Type B pancreatic cell (in vitro differentiated cells): ENCODE data around the gene ZRANB3. TPM values are rescaled to one million over a fixed set of nuclear protein-coding genes. Genes with fewer than 3 reads are reported as not detected.

Experiments
- DNase-seq: peaks from one replicate; pipeline ENCODE4 v3.0.0; 2021; ENCODE audit warnings: mixed read lengths; ENCODE audit not compliant: unreplicated experiment; ENCODE audit errors: extremely low spot score
- H3K27ac Mint-ChIP-seq: 2 replicates; pipeline ENCODE4 v1.8.0; 2021; ENCODE audit warnings: mild to moderate bottlenecking, mixed read lengths
- H3K27me3 Mint-ChIP-seq: 2 replicates; pipeline ENCODE4 v1.8.0; 2021; ENCODE audit warnings: mixed read lengths
- H3K36me3 Mint-ChIP-seq: 2 replicates; pipeline ENCODE4 v1.8.0; 2021; ENCODE audit warnings: mixed read lengths
- H3K4me1 Mint-ChIP-seq: one replicate; pipeline ENCODE4 v1.8.0; 2021; ENCODE audit warnings: mixed read lengths; ENCODE audit not compliant: unreplicated experiment
- H3K4me3 Mint-ChIP-seq: 2 replicates; pipeline ENCODE4 v1.8.0; 2021; ENCODE audit warnings: mild to moderate bottlenecking, mixed read lengths
- H3K9me3 Mint-ChIP-seq: 2 replicates; pipeline ENCODE4 v1.8.0; 2021; ENCODE audit warnings: mixed read lengths
- CTCF ChIP-seq: fragments of 200-600 bp; sonication (generic); conservative IDR thresholded peaks from 2 replicates; pipeline ENCODE4 v1.5.0; 2021; ENCODE audit warnings: antibody characterized with exemption, mild to moderate bottlenecking
- total RNA-seq: library from RNA; stranded (reverse); gene quantifications from 2 replicates; pipeline ENCODE4 v1.2.1, GENCODE V29; 2021; ENCODE audit warnings: low replicate concordance

Gene ZRANB3
- total RNA-seq, 1 donor from 2014 or later, result 15.8 TPM

GRCh38 chr2:135279209-135279608 is 251.8 kb downstream of the ZRANB3 start:
- no peak for DNase-seq
- Mint-ChIP-seq H3K27ac (no peak overlapping the region), H3K4me1 (peaks cover 4% of the 10 kb centered on the region), H3K4me3 (no peak overlapping the region), H3K9me3 (no peaks in the 10 kb centered on the region), H3K36me3 (no peaks in the 10 kb centered on the region), H3K27me3 (no peaks in the 10 kb centered on the region)
- no peak for TF ChIP-seq CTCF

- Mint-ChIP-seq H3K4me3 (no peak overlapping the region), H3K36me3 (peaks cover 4% of the 10 kb centered on the region), H3K27me3 (no peaks in the 10 kb centered on the region), H3K9me3 (no peaks in the 10 kb centered on the region), H3K27ac (no peak overlapping the region), H3K4me1 (peaks cover 3% of the 10 kb centered on the region)
- DNase-seq, result no peak
- no peak for TF ChIP-seq CTCF
Observed at GRCh38 chr2:135276525-135276924, 254.5 kb downstream of the ZRANB3 start.

- no peaks in the 10 kb centered on the region for H3K4me1 Mint-ChIP-seq
- DNase-seq, result no peak
- no peak for TF ChIP-seq CTCF
- peaks cover 8% of the 10 kb centered on the region for H3K36me3 Mint-ChIP-seq
- no peak overlapping the region for H3K27ac Mint-ChIP-seq
- H3K4me3 Mint-ChIP-seq, result no peak overlapping the region
- no peaks in the 10 kb centered on the region for H3K9me3 Mint-ChIP-seq
- no peaks in the 10 kb centered on the region for H3K27me3 Mint-ChIP-seq
Observed at GRCh38 chr2:135271006-135271405, 260.0 kb downstream of the ZRANB3 start.

GRCh38 chr2:135265960-135266490 is 265.0 kb downstream of the ZRANB3 start:
- DNase-seq, result no peak
- Mint-ChIP-seq H3K9me3 (no peaks in the 10 kb centered on the region), H3K4me3 (no peak overlapping the region), H3K27ac (no peak overlapping the region), H3K4me1 (no peaks in the 10 kb centered on the region), H3K36me3 (peaks cover 4% of the 10 kb centered on the region), H3K27me3 (no peaks in the 10 kb centered on the region)
- TF ChIP-seq CTCF, result no peak

GRCh38 chr2:135259123-135259522 is 271.9 kb downstream of the ZRANB3 start:
- DNase-seq, result no peak
- Mint-ChIP-seq H3K27ac (no peak overlapping the region), H3K4me3 (no peak overlapping the region), H3K9me3 (peaks cover 3% of the 10 kb centered on the region), H3K36me3 (no peaks in the 10 kb centered on the region), H3K27me3 (no peaks in the 10 kb centered on the region), H3K4me1 (no peaks in the 10 kb centered on the region)
- TF ChIP-seq CTCF, result no peak

- no peaks in the 10 kb centered on the region for H3K4me1 Mint-ChIP-seq
Observed at GRCh38 chr2:135258193-135258592, 272.8 kb downstream of the ZRANB3 start.

More at GRCh38 chr2:135258193-135258592, 272.8 kb downstream of the ZRANB3 start:
- no peak for DNase-seq
- no peaks in the 10 kb centered on the region for H3K36me3 Mint-ChIP-seq
- peaks cover 3% of the 10 kb centered on the region for H3K9me3 Mint-ChIP-seq
- TF ChIP-seq CTCF, result no peak
- H3K4me3 Mint-ChIP-seq, result no peak overlapping the region
- H3K27ac Mint-ChIP-seq, result no peak overlapping the region
- no peaks in the 10 kb centered on the region for H3K27me3 Mint-ChIP-seq
